ENCODE data around the gene NMT1. TPM values are rescaled to one million over a fixed set of nuclear protein-coding genes. Genes with fewer than 3 reads are reported as not detected.

The NMT1 gene
- total and polyA plus RNA-seq, 2 donors: 39.3 to 70.7 TPM

- under 1% methylated on average over 58 of the region's 58 CpGs for WGBS
- H3K4me1 ChIP-seq (ENCODE audit: control insufficient read depth in 2 of 2, insufficient read depth in 2 of 2, low read length in 2 of 2): peaks cover 34 to 52% of the 10 kb centered on the region in 2 donors
Observed at GRCh38 chr17:45148183-45149036, 87.3 kb downstream of the NMT1 start, which contains the start of gene HEXIM1. Gene HEXIM1 (plus strand): TSS chr17:45148475. CDS start chr17:45149191, 716 bp downstream.

DNA sequence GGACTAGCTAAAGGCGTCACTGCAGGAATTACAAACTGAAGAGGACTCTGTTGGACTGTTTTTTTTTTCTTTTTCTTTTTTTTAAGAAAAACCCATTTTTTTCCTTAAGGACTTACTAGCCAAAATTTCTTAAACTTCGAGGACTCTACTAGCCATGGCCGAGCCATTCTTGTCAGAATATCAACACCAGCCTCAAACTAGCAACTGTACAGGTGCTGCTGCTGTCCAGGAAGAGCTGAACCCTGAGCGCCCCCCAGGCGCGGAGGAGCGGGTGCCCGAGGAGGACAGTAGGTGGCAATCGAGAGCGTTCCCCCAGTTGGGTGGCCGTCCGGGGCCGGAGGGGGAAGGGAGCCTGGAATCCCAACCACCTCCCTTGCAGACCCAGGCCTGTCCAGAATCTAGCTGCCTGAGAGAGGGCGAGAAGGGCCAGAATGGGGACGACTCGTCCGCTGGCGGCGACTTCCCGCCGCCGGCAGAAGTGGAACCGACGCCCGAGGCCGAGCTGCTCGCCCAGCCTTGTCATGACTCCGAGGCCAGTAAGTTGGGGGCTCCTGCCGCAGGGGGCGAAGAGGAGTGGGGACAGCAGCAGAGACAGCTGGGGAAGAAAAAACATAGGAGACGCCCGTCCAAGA lies 88.0 kb downstream of the NMT1 start:
- Histone ChIP-seq H3K4me3 (ENCODE audit: low read length in 2 of 2) (peak overlapping the region; percentile 87 to 96), H3K4me1 (ENCODE audit: control insufficient read depth in 2 of 2, insufficient read depth in 2 of 2, low read length in 2 of 2) (peaks cover 28 to 45% of the 10 kb centered on the region in 2 donors), H3K27me3 (ENCODE audit: control insufficient read depth in 2 of 2, insufficient read depth in 1 of 2, low read length in 1 of 2) (peaks cover 0 to 20% of the 10 kb centered on the region in 2 donors), H3K36me3 (ENCODE audit: control insufficient read depth in 2 of 2, insufficient read depth in 2 of 2, low read length in 1 of 2) (no peaks in the 10 kb centered on the region), H3K9me3 (ENCODE audit: control insufficient read depth in 2 of 2, insufficient read depth in 1 of 2, low read length in 1 of 2) (no peaks in the 10 kb centered on the region), H3K27ac (ENCODE audit: low read depth in 1 of 2, low read length in 1 of 2) (peak overlapping the region; percentile 95 to 97)
- DNase-seq (ENCODE audit: low read depth in 6 of 9, low spot score in 9 of 9): peak in 5 of 9 donors; percentile 76 to 91 (median 82)
- WGBS: under 1% methylated on average over 32 of the region's 32 CpGs

More at GRCh38 chr17:45148183-45149036, 87.3 kb downstream of the NMT1 start, which contains the start of gene HEXIM1:
- H3K4me3 ChIP-seq (ENCODE audit: low read length in 2 of 2): peak within 1 kb of the TSS; percentile 87 to 96
- H3K36me3 ChIP-seq (ENCODE audit: control insufficient read depth in 2 of 2, insufficient read depth in 2 of 2, low read length in 1 of 2): no peaks in the 10 kb centered on the region
- H3K27ac ChIP-seq (ENCODE audit: low read depth in 1 of 2, low read length in 1 of 2): peak within 1 kb of the TSS; percentile 97
- peak; percentile 99 to 100 (median 100) for DNase-seq (ENCODE audit: low read depth in 6 of 9, low spot score in 9 of 9)
- no peaks in the 10 kb centered on the region for H3K9me3 ChIP-seq (ENCODE audit: control insufficient read depth in 2 of 2, insufficient read depth in 1 of 2, low read length in 1 of 2)
- H3K27me3 ChIP-seq (ENCODE audit: control insufficient read depth in 2 of 2, insufficient read depth in 1 of 2, low read length in 1 of 2): peaks cover 0 to 28% of the 10 kb centered on the region in 2 donors

DNA sequence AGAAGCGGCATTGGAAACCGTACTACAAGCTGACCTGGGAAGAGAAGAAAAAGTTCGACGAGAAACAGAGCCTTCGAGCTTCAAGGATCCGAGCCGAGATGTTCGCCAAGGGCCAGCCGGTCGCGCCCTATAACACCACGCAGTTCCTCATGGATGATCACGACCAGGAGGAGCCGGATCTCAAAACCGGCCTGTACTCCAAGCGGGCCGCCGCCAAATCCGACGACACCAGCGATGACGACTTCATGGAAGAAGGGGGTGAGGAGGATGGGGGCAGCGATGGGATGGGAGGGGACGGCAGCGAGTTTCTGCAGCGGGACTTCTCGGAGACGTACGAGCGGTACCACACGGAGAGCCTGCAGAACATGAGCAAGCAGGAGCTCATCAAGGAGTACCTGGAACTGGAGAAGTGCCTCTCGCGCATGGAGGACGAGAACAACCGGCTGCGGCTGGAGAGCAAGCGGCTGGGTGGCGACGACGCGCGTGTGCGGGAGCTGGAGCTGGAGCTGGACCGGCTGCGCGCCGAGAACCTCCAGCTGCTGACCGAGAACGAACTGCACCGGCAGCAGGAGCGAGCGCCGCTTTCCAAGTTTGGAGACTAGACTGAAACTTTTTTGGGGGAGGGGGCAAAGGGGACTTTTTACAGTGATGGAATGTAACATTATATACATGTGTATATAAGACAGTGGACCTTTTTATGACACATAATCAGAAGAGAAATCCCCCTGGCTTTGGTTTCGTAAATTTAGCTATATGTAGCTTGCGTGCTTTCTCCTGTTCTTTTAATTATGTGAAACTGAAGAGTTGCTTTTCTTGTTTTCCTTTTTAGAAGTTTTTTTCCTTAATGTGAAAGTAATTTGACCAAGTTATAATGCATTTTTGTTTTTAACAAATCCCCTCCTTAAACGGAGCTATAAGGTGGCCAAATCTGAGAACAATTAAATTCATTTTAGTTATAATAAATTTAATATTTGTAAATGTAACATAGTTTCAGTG lies 88.8 kb downstream of the NMT1 start:
- no peaks in the 10 kb centered on the region for H3K9me3 ChIP-seq (ENCODE audit: control insufficient read depth in 2 of 2, insufficient read depth in 1 of 2, low read length in 1 of 2)
- H3K27me3 ChIP-seq (ENCODE audit: control insufficient read depth in 2 of 2, insufficient read depth in 1 of 2, low read length in 1 of 2): peaks cover 0 to 13% of the 10 kb centered on the region in 2 donors
- H3K36me3 ChIP-seq (ENCODE audit: control insufficient read depth in 2 of 2, insufficient read depth in 2 of 2, low read length in 1 of 2): no peaks in the 10 kb centered on the region
- DNase-seq (ENCODE audit: low read depth in 6 of 9, low spot score in 9 of 9): peak in 4 of 9 donors; percentile 43 to 80 (median 50)
- H3K4me3 ChIP-seq (ENCODE audit: low read length in 2 of 2): peak overlapping the region; percentile 87 to 96
- 4% methylated on average over 56 of the region's 56 CpGs for WGBS
- H3K4me1 ChIP-seq (ENCODE audit: control insufficient read depth in 2 of 2, insufficient read depth in 2 of 2, low read length in 2 of 2): peaks cover 20 to 38% of the 10 kb centered on the region in 2 donors
- H3K27ac ChIP-seq (ENCODE audit: low read depth in 1 of 2, low read length in 1 of 2): peak overlapping the region; percentile 91 to 97

GRCh38 chr17:45150911-45151809 lies 90.0 kb downstream of the NMT1 start:
- Histone ChIP-seq H3K9me3 (ENCODE audit: control insufficient read depth in 2 of 2, insufficient read depth in 1 of 2, low read length in 1 of 2) (no peaks in the 10 kb centered on the region), H3K4me1 (ENCODE audit: control insufficient read depth in 2 of 2, insufficient read depth in 2 of 2, low read length in 2 of 2) (peaks cover 18 to 36% of the 10 kb centered on the region in 2 donors), H3K36me3 (ENCODE audit: control insufficient read depth in 2 of 2, insufficient read depth in 2 of 2, low read length in 1 of 2) (no peaks in the 10 kb centered on the region), H3K27ac (ENCODE audit: low read depth in 1 of 2, low read length in 1 of 2) (peak overlapping the region; percentile 64 to 81), H3K4me3 (ENCODE audit: low read length in 2 of 2) (peak overlapping the region; percentile 44 to 96), H3K27me3 (ENCODE audit: control insufficient read depth in 2 of 2, insufficient read depth in 1 of 2, low read length in 1 of 2) (peaks cover 0 to 3% of the 10 kb centered on the region in 2 donors)
- 80% methylated on average over 8 of the region's 8 CpGs for WGBS
- DNase-seq (ENCODE audit: low read depth in 6 of 9, low spot score in 9 of 9): no peak

GRCh38 chr17:45155029-45155428 lies 93.9 kb downstream of the NMT1 start:
- 97% methylated on average over 4 of the region's 4 CpGs for WGBS
- Histone ChIP-seq H3K27ac (ENCODE audit: low read depth in 1 of 2, low read length in 1 of 2) (no peak overlapping the region), H3K27me3 (ENCODE audit: control insufficient read depth in 2 of 2, insufficient read depth in 1 of 2, low read length in 1 of 2) (no peaks in the 10 kb centered on the region), H3K36me3 (ENCODE audit: control insufficient read depth in 2 of 2, insufficient read depth in 2 of 2, low read length in 1 of 2) (no peaks in the 10 kb centered on the region), H3K9me3 (ENCODE audit: control insufficient read depth in 2 of 2, insufficient read depth in 1 of 2, low read length in 1 of 2) (no peaks in the 10 kb centered on the region), H3K4me3 (ENCODE audit: low read length in 2 of 2) (no peak overlapping the region), H3K4me1 (ENCODE audit: control insufficient read depth in 2 of 2, insufficient read depth in 2 of 2, low read length in 2 of 2) (peaks cover 21 to 27% of the 10 kb centered on the region in 2 donors)
- DNase-seq (ENCODE audit: low read depth in 6 of 9, low spot score in 9 of 9): no peak

DNA sequence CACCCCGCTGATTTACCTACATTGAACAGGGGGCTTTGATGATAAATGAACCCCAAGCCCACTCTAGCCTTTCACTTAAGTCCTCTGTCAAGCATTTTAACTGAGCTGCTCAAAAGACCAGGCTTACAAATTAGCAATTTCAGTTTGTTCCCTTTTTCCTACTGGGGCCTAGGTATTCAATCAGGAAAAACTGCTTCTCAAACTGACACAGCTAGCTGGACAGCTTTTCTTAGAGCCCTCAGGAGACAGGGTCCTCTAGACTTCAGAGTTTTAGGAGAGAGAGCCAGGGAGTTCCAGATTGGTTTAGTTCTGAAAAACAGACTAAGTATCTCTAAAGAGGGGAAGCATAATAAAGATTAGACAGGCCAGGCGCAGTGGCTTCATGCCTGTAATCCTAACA lies 94.4 kb downstream of the NMT1 start:
- no peak overlapping the region for H3K4me3 ChIP-seq (ENCODE audit: low read length in 2 of 2)
- H3K27ac ChIP-seq (ENCODE audit: low read depth in 1 of 2, low read length in 1 of 2): peak overlapping the region in 1 of 2 donors; percentile 15
- no peak for DNase-seq (ENCODE audit: low read depth in 6 of 9, low spot score in 9 of 9)
- H3K9me3 ChIP-seq (ENCODE audit: control insufficient read depth in 2 of 2, insufficient read depth in 1 of 2, low read length in 1 of 2): no peaks in the 10 kb centered on the region
- peaks cover 21 to 27% of the 10 kb centered on the region in 2 donors for H3K4me1 ChIP-seq (ENCODE audit: control insufficient read depth in 2 of 2, insufficient read depth in 2 of 2, low read length in 2 of 2)
- no peaks in the 10 kb centered on the region for H3K27me3 ChIP-seq (ENCODE audit: control insufficient read depth in 2 of 2, insufficient read depth in 1 of 2, low read length in 1 of 2)
- no peaks in the 10 kb centered on the region for H3K36me3 ChIP-seq (ENCODE audit: control insufficient read depth in 2 of 2, insufficient read depth in 2 of 2, low read length in 1 of 2)
- 96% methylated on average over 2 of the region's 2 CpGs for WGBS

- no peak for DNase-seq (ENCODE audit: low read depth in 6 of 9, low spot score in 9 of 9)
- Histone ChIP-seq H3K4me1 (ENCODE audit: control insufficient read depth in 2 of 2, insufficient read depth in 2 of 2, low read length in 2 of 2) (peaks cover 15 to 19% of the 10 kb centered on the region in 2 donors), H3K4me3 (ENCODE audit: low read length in 2 of 2) (no peak overlapping the region), H3K36me3 (ENCODE audit: control insufficient read depth in 2 of 2, insufficient read depth in 2 of 2, low read length in 1 of 2) (no peaks in the 10 kb centered on the region), H3K9me3 (ENCODE audit: control insufficient read depth in 2 of 2, insufficient read depth in 1 of 2, low read length in 1 of 2) (no peaks in the 10 kb centered on the region), H3K27ac (ENCODE audit: low read depth in 1 of 2, low read length in 1 of 2) (no peak overlapping the region), H3K27me3 (ENCODE audit: control insufficient read depth in 2 of 2, insufficient read depth in 1 of 2, low read length in 1 of 2) (no peaks in the 10 kb centered on the region)
- WGBS: 96% methylated on average over 3 of the region's 3 CpGs
Observed at GRCh38 chr17:45156242-45156641, 95.1 kb downstream of the NMT1 start.

Data from thymus (tissue), 11 donors.